HG03442 (cell line): ENCODE data around the gene BEGAIN.

Source experiments
- ATAC-seq: cut with Tn5 transposase; IDR thresholded peaks from one replicate; pipeline ENCODE4 v1.9.1; 2021; ENCODE audit warnings: mild to moderate bottlenecking, moderate library complexity; ENCODE audit not compliant: unreplicated experiment

The BEGAIN gene

GRCh38 chr14:100554696-100555320 lies 32.4 kb downstream of the BEGAIN start:
- no peak for ATAC-seq

DNA sequence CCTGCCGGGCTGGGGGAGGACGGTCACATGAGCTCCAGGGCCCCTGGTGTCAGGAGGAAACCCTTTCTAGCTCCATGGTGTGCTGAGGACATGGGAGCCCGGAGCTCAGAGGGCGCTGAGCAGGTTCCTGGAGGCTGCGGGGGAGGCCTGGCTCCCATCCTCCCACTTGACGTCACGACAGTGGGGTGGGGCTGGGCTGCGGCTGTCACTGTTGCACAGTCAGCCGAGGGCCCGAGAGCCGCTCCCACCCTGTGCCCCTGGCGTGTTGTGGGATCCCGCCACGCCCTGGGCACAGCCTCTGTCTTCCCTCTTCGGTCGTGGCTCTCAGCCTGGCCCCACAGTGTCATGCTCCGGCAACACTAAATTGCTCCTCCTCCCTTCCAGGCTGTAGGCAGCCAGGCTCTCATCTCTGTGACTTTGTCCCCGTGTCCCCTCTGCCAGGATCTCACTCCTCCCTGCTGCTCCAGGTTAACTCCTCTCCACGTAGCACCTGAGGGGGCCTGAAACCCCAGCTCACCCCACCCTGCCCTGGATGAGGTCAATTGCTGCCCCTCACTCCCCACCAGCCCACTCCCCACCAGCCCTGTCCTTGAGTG lies 33.0 kb downstream of the BEGAIN start:
- ATAC-seq, result no peak

GRCh38 chr14:100553471-100553870 lies 33.7 kb downstream of the BEGAIN start:
- no peak for ATAC-seq

DNA sequence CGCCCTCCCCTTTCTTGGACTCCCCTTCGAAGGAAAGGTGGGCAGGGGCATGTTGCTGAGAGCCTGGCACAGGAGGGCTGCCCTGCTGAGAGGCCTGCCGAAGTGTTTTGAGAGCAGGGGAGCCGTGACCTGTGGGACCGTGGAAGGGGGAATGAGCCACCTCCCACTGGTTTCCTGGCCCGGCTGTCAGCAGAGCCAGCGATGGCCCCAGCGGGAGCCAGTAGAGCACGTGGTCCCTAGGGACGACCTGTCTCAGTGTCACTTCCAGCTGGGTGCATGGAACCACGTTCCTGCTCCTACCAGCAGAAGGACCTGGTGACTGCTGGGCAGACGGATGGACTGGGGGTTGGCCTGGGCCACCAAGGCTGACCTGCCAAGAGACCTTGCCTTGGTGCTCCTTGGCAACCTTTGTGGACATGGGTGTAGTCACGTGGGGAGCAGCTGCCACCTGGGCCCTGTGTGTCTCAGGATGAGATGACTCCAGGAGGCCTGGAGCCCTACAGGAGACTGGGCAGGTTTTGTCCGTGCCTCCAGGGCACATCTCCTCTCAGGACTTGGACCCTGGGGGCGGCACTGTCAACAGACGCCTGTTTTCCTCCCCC lies 34.6 kb downstream of the BEGAIN start:
- ATAC-seq, result no peak

GRCh38 chr14:100551056-100551455 lies 36.2 kb downstream of the BEGAIN start:
- ATAC-seq, result no peak

DNA sequence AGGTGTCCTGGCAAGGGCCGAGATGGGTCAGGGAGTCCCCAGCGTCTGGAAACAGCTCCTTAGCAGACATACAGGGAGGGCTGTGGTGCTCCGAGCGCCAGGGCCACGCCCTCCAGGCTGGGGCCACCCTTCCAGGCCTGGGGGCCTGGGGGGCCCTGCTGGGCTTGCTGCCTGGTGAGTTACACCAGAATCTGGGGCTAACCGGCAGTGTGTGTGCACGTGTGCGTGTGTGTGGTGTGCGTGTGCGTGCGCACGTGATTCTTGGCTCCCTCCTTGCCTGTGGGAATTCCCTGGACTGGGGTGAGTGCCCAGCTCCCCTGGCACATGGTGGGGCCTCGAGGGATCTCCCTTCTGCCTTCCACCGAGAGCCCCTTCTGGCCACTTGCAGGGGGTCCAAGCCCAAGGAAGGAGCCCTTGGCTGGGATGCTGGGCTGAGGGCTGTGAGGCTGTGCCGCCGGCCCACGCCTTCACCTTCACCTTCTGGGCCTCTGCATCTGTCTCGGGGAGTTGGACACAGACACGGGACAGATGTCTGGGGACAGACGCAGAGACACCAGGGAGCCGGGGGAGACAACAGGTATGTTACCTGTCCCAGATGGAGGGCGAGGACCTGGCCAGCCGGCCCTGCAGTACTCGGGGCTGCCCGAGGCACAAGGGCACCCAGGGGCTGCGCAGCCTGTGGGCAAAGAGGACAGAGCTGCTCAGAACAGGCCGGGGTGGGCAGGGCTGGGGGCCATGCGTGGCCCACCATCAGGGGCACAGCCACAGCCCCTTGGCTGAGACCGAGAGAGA lies 37.2 kb downstream of the BEGAIN start:
- no peak for ATAC-seq

DNA sequence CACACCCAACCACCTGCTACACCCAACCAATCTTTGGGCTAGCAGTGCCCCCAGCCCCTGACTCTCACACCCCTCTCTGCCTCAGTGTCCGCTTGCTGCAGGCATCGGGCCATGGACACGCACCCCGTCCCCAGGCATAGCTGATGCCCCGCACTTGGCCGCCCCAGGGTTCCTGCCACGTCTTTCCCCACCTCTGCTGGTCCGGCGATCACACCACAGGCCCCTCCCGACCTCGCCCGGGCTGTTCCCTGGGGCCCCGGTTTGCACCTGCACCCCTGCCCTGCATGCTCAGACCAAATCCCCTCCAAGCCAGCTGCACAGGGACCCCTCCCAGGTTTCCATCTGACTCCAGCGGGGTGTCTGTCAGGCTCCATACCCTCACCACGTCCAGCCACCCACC lies 38.3 kb downstream of the BEGAIN start:
- no peak for ATAC-seq

- ATAC-seq, result no peak
Measured at GRCh38 chr14:100548295-100548655, 38.9 kb downstream of the BEGAIN start.

- ATAC-seq, result no peak
Measured at GRCh38 chr14:100547633-100548294, 39.5 kb downstream of the BEGAIN start.

- no peak for ATAC-seq
Measured at GRCh38 chr14:100546051-100546443, 41.2 kb downstream of the BEGAIN start.

DNA sequence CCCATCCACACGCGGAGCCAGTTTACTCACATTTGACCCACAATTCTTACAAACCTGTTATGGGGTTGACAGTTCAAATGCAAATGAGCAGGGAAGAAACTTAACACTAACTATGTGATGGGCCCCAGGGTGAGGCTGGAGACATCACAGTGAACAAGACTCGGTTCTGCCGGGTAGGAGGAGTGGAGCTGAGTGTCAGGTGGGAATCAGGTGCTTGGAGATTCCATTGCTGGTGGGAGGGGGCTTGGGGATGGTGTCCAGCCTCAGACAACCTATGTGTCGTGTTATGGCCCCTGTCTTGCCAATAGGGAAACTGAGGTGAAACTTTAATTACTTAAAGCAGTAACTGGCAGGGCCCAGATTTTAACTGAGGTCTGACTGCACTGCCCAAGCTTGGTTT lies 41.9 kb downstream of the BEGAIN start:
- no peak for ATAC-seq

DNA sequence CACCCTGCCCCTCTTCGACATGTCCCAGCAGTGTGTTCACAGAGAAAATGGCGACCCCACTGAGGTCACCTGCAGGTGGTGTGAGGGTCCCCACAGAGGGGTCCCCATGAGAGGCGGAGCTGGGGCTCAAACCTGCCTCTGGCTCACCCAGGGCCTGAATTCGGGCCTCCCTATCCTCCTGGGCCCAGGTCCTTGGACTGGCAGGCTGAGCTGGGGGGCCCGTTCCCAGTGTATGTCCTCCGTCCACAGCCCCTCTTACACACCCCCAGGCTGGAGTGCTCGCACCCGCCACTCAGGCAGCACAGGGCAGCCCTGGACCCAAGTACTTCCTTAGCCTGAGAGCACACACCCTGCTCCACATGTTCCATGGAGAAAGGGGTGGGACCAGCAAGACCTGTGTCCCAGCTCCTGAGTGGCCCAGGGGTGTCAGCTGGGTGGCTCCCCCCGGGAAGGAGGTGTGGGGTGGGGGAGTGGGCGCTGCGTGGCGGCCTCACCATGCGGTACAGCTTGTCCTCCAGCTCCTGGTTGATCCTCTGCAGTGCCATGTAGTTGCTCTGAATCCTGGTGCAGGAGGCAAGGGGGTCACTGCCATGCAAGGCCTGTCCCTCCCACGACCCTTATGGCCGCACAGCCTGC lies 42.6 kb downstream of the BEGAIN start:
- ATAC-seq, result no peak

GRCh38 chr14:100543471-100544455 lies 43.5 kb downstream of the BEGAIN start:
- no peak for ATAC-seq

- no peak for ATAC-seq
Measured at GRCh38 chr14:100542619-100543205, 44.5 kb downstream of the BEGAIN start.

GRCh38 chr14:100541621-100542560 lies 45.3 kb downstream of the BEGAIN start:
- ATAC-seq, result no peak

GRCh38 chr14:100540926-100541620 lies 46.1 kb downstream of the BEGAIN start:
- ATAC-seq, result no peak

DNA sequence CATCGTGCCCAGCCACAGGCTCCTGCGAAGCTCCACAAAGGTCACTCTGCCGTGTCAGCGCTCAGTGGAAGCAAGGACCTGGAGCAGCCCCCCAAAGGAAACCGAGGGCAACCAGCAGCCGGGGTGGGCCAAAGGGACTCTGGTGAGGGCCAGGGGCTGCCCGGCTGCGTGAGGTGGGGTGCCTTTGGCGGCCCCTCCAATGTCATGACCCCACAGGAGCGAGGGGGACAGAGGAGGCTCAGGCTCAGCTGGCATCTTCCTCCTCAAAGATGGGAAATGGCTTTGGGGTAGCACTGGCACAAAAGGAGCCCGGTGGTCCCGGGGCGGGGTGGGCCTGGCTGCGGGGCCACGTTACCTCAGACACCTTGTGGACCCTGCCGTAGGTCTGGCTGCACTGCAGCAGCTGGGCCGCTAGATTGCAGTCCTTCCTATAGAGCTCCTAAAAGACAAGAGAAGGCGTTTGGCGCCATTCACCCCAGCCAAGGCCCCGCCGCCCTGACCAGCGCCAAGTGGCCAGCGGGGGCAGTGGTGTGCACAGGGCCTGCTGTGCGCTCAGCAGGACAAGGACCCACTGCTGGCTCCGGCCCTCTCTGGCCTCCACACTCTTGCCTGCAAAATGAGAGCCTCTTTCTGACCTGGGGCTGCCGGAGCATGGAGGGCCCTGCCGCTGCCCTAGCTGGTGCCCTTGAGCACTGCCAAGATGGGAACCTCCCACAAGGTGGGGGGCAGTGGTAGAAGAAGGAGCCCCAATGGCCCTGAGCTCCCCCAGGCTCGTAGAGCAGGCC lies 46.9 kb downstream of the BEGAIN start:
- ATAC-seq, result no peak
